GM13977 (cell line): ENCODE data around the gene RSRC2.

Source experiments
- DNase-seq: peaks from one replicate; pipeline ENCODE4 v3.0.0; 2012; ENCODE audit warnings: low spot score
- CTCF ChIP-seq: IDR thresholded peaks from 2 replicates; pipeline ENCODE4 v1.5.1; 2012; ENCODE audit warnings: mild to moderate bottlenecking, control low read depth; ENCODE audit not compliant: insufficient read depth; ENCODE audit errors: extremely low read depth, missing control alignments
- in situ Hi-C: fragments of 300-500 bp; cut with MboI; formaldehyde crosslinking; loops from one replicate; pipeline ENCODE4 v1.12.0; 2022; ENCODE audit warnings: low sequenced_read_pairs, low pct_unique_long_range_greater_than_20kb, mixed read lengths, inconsistent platforms; ENCODE audit not compliant: unreplicated experiment

The RSRC2 gene

GRCh38 chr12:122528992-122529391 lies 2.3 kb upstream of the RSRC2 start:
- TF ChIP-seq CTCF = no peak
- in situ Hi-C loops = no loop called here
- peak; percentile 19 for DNase-seq

- TF ChIP-seq CTCF = no peak
- in situ Hi-C loops = no loop called here
Measured at GRCh38 chr12:122528582-122528981, 1.8 kb upstream of the RSRC2 start.

GRCh38 chr12:122527478-122527944 lies 775 bp upstream of the RSRC2 start:
- in situ Hi-C loops = no loop called here
- TF ChIP-seq CTCF = no peak
- DNase-seq = no peak

More at GRCh38 chr12:122528582-122528981, 1.8 kb upstream of the RSRC2 start:
- DNase-seq = no peak

GRCh38 chr12:122523846-122524718 lies 2.7 kb downstream of the RSRC2 start:
- in situ Hi-C loops = no loop called here

GRCh38 chr12:122523280-122523679 lies 3.5 kb downstream of the RSRC2 start:
- in situ Hi-C loops = no loop called here
- DNase-seq = no peak
- TF ChIP-seq CTCF = no peak

More at GRCh38 chr12:122523846-122524718, 2.7 kb downstream of the RSRC2 start:
- no peak for DNase-seq
- TF ChIP-seq CTCF = no peak

GRCh38 chr12:122520676-122521075 lies 6.1 kb downstream of the RSRC2 start:
- TF ChIP-seq CTCF = no peak
- DNase-seq = no peak
- in situ Hi-C loops = no loop called here
